Peyer's patch (tissue), 4 donors: ENCODE measurements around the gene CDC20. TPM values are rescaled to one million over a fixed set of nuclear protein-coding genes. Genes with fewer than 3 reads are reported as not detected.

Source experiments
- DNase-seq, 3 donors: peaks; one replicate each; pipeline ENCODE4 v3.0.0-alpha.2; 2017 to 2019
- H3K27ac ChIP-seq, 4 donors: fragments of 200-600 bp; sonication (generic); one replicate each; pipeline ENCODE4 v1.5.1; 2016 to 2019
- H3K27me3 ChIP-seq, 2 donors: fragments of 200-600 bp; sonication (generic); one replicate each; pipeline ENCODE4 v1.5.1; 2019
- H3K36me3 ChIP-seq, 3 donors: fragments of 200-600 bp; sonication (generic); one replicate each; pipeline ENCODE4 v1.5.1; 2016 to 2019
- H3K4me1 ChIP-seq, 4 donors: fragments of 200-600 bp; sonication (generic); one replicate each; pipeline ENCODE4 v1.5.1; 2016 to 2019
- H3K4me3 ChIP-seq, 4 donors: fragments of 200-600 bp; sonication (generic); 1 replicate in 3 of 4; 2 replicates in 1 of 4; pipeline ENCODE4 v1.5.1; 2016 to 2019; ENCODE audit warnings: mild to moderate bottlenecking in 1 of 4
- H3K9me3 ChIP-seq, 4 donors: fragments of 200-600 bp; sonication (generic); one replicate each; pipeline ENCODE4 v1.5.1; 2016 to 2019; ENCODE audit warnings: mild to moderate bottlenecking in 1 of 4
- CTCF ChIP-seq, 6 experiments: fragments of 450-650 bp in 4 of 6; fragments of 200-600 bp in 2 of 6; sonication (generic) in 1 of 6; IDR thresholded peaks; one replicate each; pipeline ENCODE4 v1.5.1; 2017 to 2019; ENCODE audit warnings: antibody characterized with exemption in 6 of 6, mild to moderate bottlenecking in 3 of 6, moderate library complexity in 1 of 6
- POLR2A ChIP-seq, 2 donors: fragments of 450-650 bp; IDR thresholded peaks; one replicate each; pipeline ENCODE4 v1.5.1; 2017; ENCODE audit warnings: antibody characterized with exemption in 2 of 2, mild to moderate bottlenecking in 2 of 2, moderate library complexity in 2 of 2
- total RNA-seq, 4 donors: library from RNA; depleted of rRNA; stranded (reverse); fragments of >200 nt; gene quantifications; one replicate each; pipeline ENCODE4 v1.1.0, GENCODE V29; 2016

Gene CDC20
- total RNA-seq, 4 donors from 2014 or later: 3.4 to 14.9 (median 6.3) TPM

- no peak for DNase-seq
- Histone ChIP-seq H3K4me1 (peaks cover 8 to 38% (median 15%) of the 10 kb centered on the region in 4 donors), H3K4me3 (no peak overlapping the region), H3K36me3 (no peaks in the 10 kb centered on the region), H3K9me3 (no peaks in the 10 kb centered on the region), H3K27me3 (no peaks in the 10 kb centered on the region), H3K27ac (no peak overlapping the region)
- TF ChIP-seq POLR2A (IDR thresholded peaks at IDR 0.05) (no peak), CTCF (IDR thresholded peaks at IDR 0.05) (no peak)
These were observed 11.8 kb downstream of the CDC20 start for GRCh38 chr1:43370564-43370963.

- TF ChIP-seq POLR2A (IDR thresholded peaks at IDR 0.05) (no peak), CTCF (IDR thresholded peaks at IDR 0.05) (no peak)
These were observed 13.4 kb downstream of the CDC20 start for GRCh38 chr1:43372172-43372571.

GRCh38 chr1:43373066-43373940 lies 14.5 kb downstream of the CDC20 start:
- no peak for TF ChIP-seq POLR2A (IDR thresholded peaks at IDR 0.05)
- no peak for TF ChIP-seq CTCF (IDR thresholded peaks at IDR 0.05)
- Histone ChIP-seq H3K4me3 (no peak overlapping the region), H3K4me1 (peaks cover 4 to 22% (median 6%) of the 10 kb centered on the region in 4 donors), H3K27me3 (no peaks in the 10 kb centered on the region), H3K9me3 (no peaks in the 10 kb centered on the region), H3K27ac (peak overlapping the region in 1 of 4 donors; percentile 28), H3K36me3 (no peaks in the 10 kb centered on the region)
- no peak for DNase-seq

More at GRCh38 chr1:43372172-43372571, 13.4 kb downstream of the CDC20 start:
- H3K4me1 ChIP-seq: peaks cover 4 to 22% (median 6%) of the 10 kb centered on the region in 4 donors
- no peaks in the 10 kb centered on the region for H3K27me3 ChIP-seq
- H3K36me3 ChIP-seq: no peaks in the 10 kb centered on the region
- no peaks in the 10 kb centered on the region for H3K9me3 ChIP-seq
- no peak overlapping the region for H3K27ac ChIP-seq
- no peak for DNase-seq
- H3K4me3 ChIP-seq: no peak overlapping the region

- DNase-seq: no peak
- no peak overlapping the region for H3K27ac ChIP-seq
These were observed 18.0 kb downstream of the CDC20 start for GRCh38 chr1:43376723-43377235.

GRCh38 chr1:43377831-43378230 lies 19.1 kb downstream of the CDC20 start:
- peaks cover 0 to 23% (median 2%) of the 10 kb centered on the region in 4 donors for H3K4me1 ChIP-seq
- no peak for DNase-seq
- H3K27me3 ChIP-seq: no peaks in the 10 kb centered on the region
- TF ChIP-seq CTCF (IDR thresholded peaks at IDR 0.05): no peak
- no peak for TF ChIP-seq POLR2A (IDR thresholded peaks at IDR 0.05)
- no peaks in the 10 kb centered on the region for H3K9me3 ChIP-seq
- H3K4me3 ChIP-seq: no peak overlapping the region
- peak overlapping the region in 1 of 4 donors; percentile 20 for H3K27ac ChIP-seq
- H3K36me3 ChIP-seq: no peaks in the 10 kb centered on the region

More at GRCh38 chr1:43376723-43377235, 18.0 kb downstream of the CDC20 start:
- no peaks in the 10 kb centered on the region for H3K9me3 ChIP-seq
- H3K27me3 ChIP-seq: no peaks in the 10 kb centered on the region
- H3K36me3 ChIP-seq: no peaks in the 10 kb centered on the region
- H3K4me1 ChIP-seq: peaks cover 0 to 17% (median 2%) of the 10 kb centered on the region in 4 donors
- no peak for TF ChIP-seq POLR2A (IDR thresholded peaks at IDR 0.05)
- TF ChIP-seq CTCF (IDR thresholded peaks at IDR 0.05): no peak
- no peak overlapping the region for H3K4me3 ChIP-seq
